T-helper 2 cell treated with Interferon-gamma antibody and Interleukin-4, amounts not matched to agents 100 ng/mL and 5 ng/mL, for 36 hours (primary cell): ENCODE measurements around the gene CTNND2. TPM values are rescaled to one million over a fixed set of nuclear protein-coding genes. Genes with fewer than 3 reads are reported as not detected.

Source experiments
- intact Hi-C: fragments of 100-400 bp; cut with micrococcal nuclease; formaldehyde crosslinking; loops from one replicate; pipeline ENCODE4 v1.15.1; 2023
- total RNA-seq: library from RNA; stranded (reverse); gene quantifications from 2 replicates; pipeline ENCODE4 v1.2.3, GENCODE V29; 2022

The CTNND2 gene
- total RNA-seq, 1 donor from 2014 or later, result not detected

DNA sequence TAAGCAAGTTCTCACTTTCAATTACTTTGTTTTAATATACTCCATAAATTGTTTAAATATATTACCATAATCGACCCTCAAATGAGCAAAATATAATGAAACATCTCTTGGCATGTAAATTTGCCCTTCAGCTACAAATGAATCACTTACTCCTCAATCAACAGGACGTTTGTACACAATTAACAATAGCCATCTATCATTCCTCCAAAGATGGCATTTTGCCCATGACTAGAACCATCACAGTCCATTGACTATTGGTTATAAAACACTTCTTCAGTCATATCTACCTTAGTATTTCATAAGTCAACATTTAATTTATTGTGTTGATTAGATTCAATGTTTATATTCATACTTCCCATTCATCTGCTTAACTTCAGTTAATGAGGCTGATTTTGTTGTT lies 127.2 kb downstream of the CTNND2 start:
- intact Hi-C loops, result no loop called here

DNA sequence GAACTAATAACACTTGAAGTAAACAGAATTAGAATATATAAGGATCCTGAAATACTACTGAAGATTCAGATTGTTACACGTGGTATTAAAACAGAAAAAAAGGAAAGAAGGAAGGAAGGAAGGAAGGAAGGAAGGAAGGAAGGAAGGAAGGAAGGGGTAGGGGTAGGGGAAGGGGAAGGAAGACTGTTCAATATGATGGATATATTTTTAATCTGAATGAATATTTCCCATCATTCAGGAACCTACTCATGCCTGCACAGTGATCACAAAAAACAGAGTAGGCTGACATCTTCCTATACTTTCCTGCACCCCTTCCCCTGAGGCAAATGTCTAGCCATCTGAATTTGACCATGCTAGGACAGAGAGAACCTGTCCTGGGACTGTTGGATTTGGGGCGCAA lies 133.9 kb downstream of the CTNND2 start:
- intact Hi-C loops, result no loop called here

DNA sequence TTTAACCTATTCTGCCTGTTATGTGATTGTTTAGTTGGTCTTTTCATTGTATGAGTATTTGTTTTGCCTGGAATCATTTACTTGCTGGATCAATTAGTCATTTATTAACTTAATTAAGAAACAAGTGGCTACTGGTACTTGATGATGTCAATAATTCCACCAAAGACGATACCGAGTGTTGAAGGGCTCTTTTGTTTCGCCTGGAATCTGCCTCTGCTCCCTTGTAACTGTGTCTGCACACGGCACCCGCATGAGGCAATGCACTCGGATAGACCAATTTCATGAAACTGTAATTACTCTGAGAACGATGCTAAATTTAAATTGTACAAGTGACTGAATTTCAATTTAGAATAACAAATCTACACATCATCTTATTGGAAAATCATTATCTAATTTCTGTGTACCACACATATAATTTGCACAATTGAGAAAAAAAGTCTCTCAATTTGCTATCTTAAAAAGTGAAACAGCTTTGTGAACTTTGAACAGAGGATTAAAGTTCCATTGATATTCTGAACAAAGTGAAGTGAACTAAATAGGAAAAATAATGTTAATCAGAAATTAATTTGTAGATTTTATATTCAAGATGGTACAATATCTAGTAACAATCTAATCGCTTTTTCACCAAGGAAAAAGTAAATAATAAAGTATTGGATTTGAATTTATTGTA lies 143.2 kb downstream of the CTNND2 start:
- intact Hi-C loops, result no loop called here

DNA sequence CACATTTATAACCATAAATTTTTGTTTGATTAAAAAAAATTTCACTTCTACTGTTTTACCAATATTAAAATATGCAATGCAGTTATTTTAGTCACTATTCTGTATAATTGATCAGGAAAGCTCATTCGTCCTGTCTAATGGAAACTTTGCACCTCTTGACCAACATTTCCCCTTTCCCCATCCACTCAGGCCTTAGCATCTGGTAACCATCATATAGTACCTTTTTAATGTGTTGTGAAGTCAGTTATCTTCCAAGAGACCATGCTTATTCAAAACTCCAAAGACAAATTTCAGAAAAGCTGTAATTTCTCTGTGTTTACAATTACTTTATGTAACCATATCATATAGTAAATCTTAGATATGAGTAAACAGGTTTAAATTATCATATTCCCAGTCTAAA lies 145.9 kb downstream of the CTNND2 start:
- intact Hi-C loops, result no loop called here

DNA sequence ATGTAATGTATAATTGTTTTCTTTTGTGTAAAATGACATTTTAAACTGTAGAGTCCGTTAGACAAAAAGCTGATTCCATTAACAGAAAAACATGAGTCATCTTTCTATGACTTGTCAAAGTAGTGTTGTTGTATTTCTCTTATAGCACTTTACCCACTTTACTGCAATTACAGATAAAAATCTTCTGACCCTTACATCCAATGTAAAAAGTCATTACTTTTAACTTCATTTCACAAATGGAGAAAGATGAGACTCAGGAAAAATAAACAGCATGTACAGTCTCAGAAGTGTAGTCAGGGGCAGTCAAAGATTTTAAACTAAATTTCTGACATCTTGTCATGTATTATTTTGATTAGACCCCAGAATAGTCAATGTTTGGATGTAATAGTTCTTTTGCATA lies 146.6 kb downstream of the CTNND2 start:
- intact Hi-C loops, result no loop called here

DNA sequence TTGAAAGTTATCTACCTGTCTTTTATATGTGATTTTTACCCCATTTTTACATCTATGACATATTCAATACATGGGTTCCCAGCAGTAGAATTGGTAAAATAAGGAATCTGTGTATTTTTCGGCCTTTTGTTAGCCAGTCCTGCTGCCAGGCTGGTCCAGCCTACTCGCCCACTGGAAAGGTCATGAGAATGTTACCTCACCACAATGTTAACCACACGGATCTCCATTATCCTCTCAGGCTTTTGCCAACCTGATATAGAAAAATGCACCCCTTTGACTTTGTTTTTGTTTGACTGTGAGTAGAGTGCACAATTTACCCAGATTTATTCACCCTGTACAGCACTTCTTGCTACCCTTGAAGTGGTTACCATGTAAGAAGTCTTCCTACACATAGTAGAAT lies 167.2 kb downstream of the CTNND2 start:
- intact Hi-C loops, result no loop called here

DNA sequence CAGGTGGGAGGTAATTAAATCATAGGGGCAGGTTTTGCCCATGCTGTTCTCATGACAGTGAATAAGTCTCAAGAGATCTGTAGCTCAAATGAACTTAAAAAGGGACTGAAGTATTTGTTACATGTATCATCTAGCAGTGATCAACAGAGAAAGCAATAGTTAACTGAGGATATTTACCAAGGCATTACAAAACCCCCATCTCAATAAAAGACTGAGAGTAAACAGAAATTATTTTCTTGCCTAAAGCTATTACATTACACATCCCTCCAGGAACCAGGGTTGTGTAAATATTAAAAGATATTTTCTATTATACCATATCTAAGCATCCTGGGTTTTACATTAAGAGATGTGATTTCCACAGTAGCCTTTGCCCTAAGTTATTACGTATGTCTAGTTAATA lies 169.9 kb downstream of the CTNND2 start:
- intact Hi-C loops, result no loop called here

DNA sequence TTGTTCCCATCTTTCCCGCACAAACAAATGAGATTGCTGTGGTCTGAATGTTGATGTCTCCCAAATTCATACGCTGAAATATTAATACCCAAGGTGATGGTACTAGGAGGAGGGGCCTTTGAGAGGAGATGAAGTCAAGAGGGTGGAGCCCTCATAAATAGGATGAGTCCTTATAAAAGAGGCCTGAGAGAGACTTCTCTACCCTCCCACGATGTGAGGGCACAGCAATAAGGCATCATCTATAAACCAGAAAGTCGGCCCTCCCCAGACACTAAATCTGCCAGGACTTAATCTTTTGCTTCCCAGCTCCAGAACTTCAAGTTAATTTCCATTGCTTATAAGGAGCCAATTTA lies 170.4 kb downstream of the CTNND2 start:
- intact Hi-C loops, result no loop called here

DNA sequence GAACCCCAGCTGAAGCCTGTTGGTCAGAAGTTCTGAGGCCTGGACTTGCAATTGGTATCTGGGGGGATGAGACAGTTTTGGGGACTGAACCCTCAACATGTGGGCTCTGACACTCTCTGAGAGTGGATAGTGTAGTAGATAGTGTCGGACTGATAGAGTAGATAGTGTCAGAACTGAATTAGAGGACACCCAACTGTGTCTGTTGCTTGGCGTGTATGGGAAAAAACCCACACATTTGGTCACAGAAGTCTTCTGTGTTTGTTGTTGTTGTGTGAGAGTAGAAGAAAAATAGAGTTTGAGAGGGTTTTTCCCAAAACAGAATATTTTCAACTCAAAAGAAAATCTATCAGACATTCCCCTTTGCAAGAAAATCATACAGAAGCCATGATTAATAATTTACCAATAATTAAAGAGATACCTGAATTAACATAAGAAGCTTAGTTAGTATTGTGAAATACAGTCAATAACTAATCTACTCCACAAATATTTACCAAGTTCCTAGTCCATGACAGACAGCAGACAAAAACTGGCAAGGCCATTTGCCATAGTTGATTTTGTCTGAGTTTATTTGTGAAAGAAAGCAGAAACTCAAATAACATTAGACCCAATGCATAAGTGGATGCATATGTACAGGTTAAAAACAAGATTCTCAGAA lies 170.9 kb downstream of the CTNND2 start:
- intact Hi-C loops, result no loop called here

DNA sequence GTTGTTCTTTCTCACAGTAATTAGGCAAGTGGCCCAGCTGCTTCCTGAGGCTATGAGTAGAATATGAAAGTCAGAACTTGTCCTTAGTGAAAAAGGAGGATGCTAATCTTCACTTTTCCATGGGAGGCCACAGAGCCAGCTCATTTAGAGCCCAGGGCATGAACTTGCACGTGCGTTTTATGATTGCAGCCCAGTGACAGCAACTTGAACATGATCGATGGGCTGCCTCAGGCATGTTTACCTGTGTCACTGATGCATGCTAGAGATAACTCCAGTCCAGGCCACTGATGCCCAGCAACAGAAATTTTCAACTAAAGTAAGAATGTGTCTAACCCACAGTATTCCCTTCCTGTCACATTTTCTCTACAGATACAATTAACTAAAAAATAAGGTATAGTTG lies 179.3 kb downstream of the CTNND2 start:
- intact Hi-C loops, result no loop called here

DNA sequence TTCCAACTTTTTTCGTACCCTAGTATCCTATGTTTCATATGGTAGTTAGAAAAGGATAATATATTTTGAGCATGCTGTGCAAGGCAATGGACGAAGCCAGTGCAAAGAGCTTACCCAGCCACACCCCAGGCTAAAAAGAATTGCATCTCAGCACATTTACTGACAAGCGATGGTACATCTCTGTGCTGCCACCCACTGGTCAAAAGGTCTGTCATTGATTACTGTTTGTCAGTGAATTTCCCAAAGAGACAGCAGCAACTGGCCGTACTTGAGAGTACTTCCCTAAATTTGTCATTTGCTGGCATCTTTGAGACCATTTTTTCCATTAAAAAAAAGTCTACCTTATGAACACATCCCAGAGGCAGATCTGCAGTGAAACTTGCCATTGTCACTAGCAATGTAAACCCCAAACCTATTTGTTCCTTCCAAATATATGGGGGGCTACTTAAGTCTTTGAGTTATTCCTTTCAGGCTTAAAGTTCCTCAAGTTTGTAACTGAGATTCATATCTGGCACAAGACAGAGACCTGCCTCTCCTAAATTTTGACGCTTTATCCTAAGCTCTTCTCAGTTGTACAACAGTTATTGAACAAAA lies 184.3 kb downstream of the CTNND2 start:
- intact Hi-C loops, result no loop called here

DNA sequence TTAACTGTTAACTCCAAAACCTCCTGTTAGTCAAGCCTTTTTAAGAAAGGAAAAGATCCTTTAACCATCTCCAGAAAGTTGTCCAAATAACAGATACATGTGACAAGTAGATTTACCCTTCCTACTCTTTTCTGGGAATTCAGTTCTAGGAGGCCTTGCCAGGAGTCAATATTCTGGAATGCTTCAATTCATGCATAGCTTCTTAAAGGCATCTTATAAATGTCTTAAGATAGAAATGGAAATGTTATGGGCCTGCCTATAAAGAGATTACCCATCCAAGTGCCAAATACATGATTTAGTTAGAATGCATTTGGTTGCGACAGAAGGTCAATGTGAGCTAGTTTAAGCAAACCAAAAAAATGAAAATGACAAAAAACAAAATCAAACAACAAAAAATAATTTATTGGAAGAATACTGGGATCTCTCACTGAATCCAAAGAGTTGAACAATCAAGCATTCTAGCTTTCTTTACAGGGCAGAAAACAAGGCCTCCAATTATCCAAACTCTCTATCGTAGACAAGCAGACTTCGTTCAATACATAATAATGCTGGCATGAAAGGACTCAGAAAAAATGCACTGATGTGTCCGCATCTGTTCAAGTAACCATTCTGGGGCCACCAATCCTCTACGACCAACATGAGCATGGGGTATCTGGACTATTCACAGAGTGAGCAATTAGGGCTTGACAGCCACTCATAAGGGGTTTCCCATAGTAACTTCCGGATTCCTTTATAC lies 188.6 kb downstream of the CTNND2 start:
- intact Hi-C loops, result no loop called here

DNA sequence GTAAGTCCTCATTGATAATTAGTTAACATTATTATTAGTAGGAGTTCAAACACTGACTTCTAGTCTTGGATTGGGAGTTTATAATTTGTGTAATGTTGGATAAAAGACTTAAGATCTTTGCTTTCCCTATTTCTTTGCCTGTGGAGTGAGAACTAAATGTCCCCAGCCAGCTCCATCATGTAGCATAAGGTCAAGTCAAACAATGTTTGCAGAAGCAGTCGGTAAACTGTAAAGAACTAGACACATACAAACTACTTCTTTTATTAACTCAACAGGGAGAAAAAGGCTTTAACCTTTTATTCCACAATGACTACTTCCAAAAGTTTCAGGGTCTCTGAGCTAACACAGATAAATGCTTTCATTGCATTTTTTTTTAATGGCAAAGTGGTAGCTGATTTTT lies 192.3 kb downstream of the CTNND2 start:
- intact Hi-C loops, result no loop called here

DNA sequence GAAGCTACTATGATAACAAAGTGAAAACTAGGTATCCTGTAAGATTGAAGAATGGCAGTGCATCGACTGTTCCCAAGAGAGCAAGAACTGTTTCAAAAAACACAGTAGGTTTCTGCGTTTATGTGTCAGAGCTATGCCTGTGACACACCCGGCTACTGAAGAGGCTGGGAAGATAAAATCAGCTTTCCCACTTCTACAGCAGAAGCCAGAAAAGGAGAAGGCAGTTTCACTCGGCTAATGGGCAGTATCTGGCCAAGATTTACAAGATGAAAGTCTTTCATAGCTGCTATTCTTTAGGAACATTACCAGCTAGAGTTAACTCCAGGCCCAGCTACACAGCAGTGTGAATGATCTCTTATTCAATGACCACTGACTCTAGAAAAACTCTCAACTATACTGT lies 195.2 kb downstream of the CTNND2 start:
- intact Hi-C loops, result no loop called here

DNA sequence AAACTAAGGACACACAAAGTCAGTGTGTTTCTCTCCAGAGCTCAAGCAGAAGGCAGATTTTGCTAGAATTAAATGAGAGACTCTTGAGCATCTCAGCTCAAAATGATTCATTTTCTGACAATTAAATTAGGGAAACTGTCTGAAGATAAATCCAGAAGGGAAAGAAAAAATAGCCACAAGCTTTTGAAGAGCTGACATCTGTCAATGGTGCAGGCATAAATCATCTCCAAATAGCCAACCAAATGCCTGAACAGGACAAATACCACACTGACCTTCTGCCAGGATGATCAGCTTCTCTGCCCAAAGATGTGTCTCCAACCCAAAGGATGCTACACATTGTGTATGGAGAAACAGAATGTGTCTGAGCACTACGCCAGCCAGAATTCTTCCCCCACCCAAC lies 199.3 kb downstream of the CTNND2 start:
- intact Hi-C loops, result no loop called here

DNA sequence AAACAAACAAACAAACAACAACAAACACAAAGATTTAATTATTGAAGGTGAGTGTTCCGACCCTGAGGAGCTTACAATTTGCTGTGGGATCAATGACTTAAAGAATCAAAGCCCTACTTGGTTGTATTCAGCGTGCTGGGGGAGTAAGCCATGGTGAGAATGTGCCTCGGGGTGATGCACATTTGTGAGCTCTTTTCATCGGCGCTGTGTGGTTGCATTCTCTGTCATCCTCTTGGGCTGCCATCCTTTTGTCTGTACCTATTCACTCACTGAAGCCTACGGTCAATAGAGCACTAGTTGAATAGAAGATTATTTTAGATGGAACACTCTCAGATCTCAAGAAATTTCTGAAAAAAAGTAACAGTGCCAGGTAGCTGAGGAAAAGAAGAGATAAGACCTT lies 203.9 kb downstream of the CTNND2 start:
- intact Hi-C loops, result no loop called here

DNA sequence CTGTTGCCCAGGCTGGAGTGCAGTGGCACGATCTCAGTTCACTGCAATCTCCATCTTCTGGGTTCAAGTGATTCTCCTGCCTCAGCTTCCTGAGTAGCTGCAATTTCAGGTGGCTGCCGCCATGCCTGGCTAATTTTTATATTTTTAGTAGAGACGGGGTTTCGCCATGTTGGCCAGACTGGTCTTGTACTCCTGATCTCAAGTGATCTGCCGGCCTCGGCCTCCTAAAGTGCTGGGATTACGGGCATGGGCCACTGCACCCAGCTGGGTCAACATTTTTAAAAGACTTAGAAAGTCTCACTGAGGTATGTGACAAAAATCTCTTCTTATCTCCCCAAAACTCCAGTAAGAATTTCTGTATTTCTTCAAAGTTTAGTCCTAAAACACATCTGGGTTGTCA lies 211.6 kb downstream of the CTNND2 start:
- intact Hi-C loops, result no loop called here

DNA sequence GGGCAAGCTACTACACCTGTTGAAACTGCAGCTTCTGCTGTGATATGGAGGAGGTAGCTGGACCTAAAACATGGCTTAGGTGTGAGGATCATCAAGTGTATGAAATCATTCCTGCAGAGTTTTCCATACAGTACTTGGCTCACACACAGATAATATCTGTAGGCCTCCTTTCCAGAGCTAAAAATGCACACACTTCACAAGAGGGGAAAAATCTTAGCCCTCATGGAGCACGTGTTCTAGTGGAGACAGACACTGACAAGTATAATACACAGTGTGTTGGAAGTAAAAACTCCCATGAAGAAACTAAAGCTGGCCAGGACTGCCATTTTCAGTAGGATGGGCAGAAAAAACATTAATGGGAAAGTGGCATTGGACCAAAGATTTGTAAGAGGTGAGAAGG lies 216.7 kb downstream of the CTNND2 start:
- intact Hi-C loops, result no loop called here

DNA sequence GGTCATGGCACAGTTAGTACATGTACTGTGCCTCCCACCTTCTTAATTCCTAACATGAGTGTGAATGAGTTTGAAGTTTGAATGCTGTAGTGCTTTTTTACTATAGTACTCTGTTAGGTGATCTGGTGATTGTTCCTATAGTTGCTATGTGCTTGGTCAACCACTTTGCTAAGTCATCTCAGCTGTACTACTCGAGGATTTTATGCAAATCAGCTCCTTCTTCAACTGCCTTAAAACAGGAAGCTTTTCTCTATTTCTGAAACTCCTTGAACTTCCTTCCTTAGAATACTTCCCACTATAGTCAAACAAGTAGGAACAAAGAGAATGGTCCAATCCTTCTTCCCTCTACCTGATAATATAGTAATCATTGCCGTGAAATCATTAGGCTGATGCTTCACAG lies 219.6 kb downstream of the CTNND2 start:
- intact Hi-C loops, result no loop called here

DNA sequence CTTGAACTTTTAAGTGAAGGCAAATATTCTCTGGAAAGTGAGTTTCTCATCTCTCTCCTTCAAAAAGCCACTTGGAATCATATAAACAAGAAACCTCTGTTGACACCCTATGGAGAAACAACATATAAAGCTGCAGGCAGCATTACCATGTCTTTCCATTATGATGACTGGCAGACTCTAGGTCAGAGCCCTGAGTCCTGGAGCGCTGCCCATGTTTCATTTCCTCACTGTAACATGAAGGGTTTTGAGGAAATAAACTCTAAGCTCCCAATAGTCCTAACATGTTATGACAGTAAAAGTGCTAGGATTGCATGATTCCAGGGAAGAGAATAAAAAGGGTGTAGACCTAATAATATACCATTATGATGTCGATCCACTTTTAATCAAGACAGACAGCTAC lies 220.6 kb downstream of the CTNND2 start:
- intact Hi-C loops, result no loop called here

DNA sequence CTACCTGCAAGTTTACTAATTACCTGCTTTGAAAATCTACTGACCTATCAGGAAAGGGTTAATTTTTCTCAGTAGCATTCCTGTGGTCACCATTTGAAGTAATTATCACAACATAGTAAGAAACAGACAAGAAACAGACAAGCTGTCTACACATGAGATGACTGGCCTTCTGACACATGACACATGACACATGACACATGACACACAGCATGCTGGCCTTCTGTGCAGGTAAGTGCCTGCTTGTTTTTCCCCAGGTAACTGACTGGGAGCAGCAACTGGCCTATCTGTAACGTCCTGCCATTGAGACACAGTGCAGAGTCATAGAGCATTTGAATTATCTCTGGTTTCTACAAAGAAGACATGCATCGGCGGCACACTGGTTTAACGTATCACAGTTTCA lies 222.4 kb downstream of the CTNND2 start:
- intact Hi-C loops, result no loop called here

DNA sequence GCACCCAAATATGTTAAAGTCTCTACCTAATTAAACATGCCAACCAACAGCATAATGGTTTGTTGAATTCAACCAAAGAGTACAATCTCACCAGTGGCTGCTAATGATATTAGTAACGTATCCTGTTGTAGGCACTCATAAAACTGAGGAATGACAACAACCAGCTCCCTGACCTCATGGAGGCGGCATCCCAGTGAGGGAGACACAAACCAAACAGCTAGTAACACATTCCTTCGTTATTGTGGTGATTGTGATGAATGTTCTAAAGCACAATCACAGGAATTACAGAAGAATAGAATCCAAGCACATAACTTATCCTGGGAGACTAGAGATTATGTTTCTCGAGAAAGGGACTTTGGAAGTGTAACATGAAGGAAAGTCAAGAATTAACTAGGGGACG lies 224.6 kb downstream of the CTNND2 start:
- intact Hi-C loops, result no loop called here

DNA sequence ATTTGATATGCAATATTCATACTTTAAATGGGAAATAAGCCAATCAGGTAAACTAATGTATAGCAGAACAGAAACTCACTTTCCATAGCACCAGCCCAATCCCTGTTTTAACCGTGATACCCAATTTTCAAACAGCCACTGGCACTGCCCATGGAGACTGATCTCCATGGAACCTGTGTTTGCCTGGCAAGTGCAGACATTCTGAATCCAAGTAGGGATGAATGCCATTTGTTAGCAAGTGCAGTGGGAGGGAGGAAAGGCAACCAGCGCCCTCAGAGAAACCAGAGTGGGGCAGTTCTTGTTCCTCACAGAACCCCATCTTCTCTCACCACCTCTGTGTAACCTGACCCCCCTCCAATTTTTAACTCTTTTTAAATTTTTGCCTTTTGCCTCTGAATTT lies 229.1 kb downstream of the CTNND2 start:
- intact Hi-C loops, result no loop called here
